Activated B cell treated with CpG ODN at 0.5 μM for 24 hours (primary cell): Measurements from ENCODE around the gene SARDH. TPM values are rescaled to one million over a fixed set of nuclear protein-coding genes. Genes with fewer than 3 reads are reported as not detected.

Source experiments
- ATAC-seq: fragments of 200-7000 bp; cut with Tn5 transposase; one replicate; pipeline ENCODE4 v1.10.0; 2021; ENCODE audit warnings: low read depth, mild to moderate bottlenecking, moderate library complexity
- CTCF ChIA-PET: fragments of 350-600 bp; sonication (Branson Sonifier 250); formaldehyde crosslinking; loops from one replicate; lab custom pipeline; 2021; ENCODE audit warnings: antibody characterized with exemption; lab: Charles Lee
- POLR2A ChIA-PET: fragments of 350-600 bp; sonication (Branson Sonifier 250); formaldehyde crosslinking; loops from one replicate; lab custom pipeline; 2021; ENCODE audit warnings: antibody characterized with exemption; lab: Charles Lee
- DNase-seq: peaks from one replicate; pipeline ENCODE4 v3.0.0; 2022
- H3K27ac Mint-ChIP-seq: one replicate; pipeline ENCODE4 v1.8.0; 2020; ENCODE audit warnings: mixed read lengths
- H3K27me3 Mint-ChIP-seq: one replicate; pipeline ENCODE4 v1.8.0; 2021; ENCODE audit warnings: mixed read lengths
- H3K36me3 Mint-ChIP-seq: one replicate; pipeline ENCODE4 v1.8.0; 2021; ENCODE audit warnings: low read depth, mixed read lengths
- H3K4me1 Mint-ChIP-seq: one replicate; pipeline ENCODE4 v1.8.0; 2021; ENCODE audit warnings: mixed read lengths
- H3K4me3 Mint-ChIP-seq: one replicate; pipeline ENCODE4 v1.8.0; 2020; ENCODE audit warnings: mild to moderate bottlenecking, mixed read lengths
- H3K9me3 Mint-ChIP-seq: one replicate; pipeline ENCODE4 v1.8.0; 2020; ENCODE audit warnings: mixed read lengths
- intact Hi-C: fragments of 100-400 bp; cut with micrococcal nuclease; formaldehyde crosslinking; loops from one replicate; pipeline ENCODE4 v1.15.1; 2024
- total RNA-seq: library from RNA; stranded (reverse); gene quantifications from 2 replicates; pipeline ENCODE4 v1.2.3, GENCODE V29; 2022
- TF ChIP-seq, protein P1 (sequence below): fragments of 200-600 bp; IDR thresholded peaks from one replicate; pipeline ENCODE4 v1.8.0; 2022; ENCODE audit warnings: antibody characterized with exemption, mild to moderate bottlenecking

Gene SARDH
- total RNA-seq, 1 donor from 2014 or later, result not detected

GRCh38 chr9:133737071-133737773 is 930 bp downstream of the SARDH start:
- H3K9me3 Mint-ChIP-seq, result no peaks in the 10 kb centered on the region
- no peak overlapping the region for H3K27ac Mint-ChIP-seq
- CTCF ChIA-PET, result no interaction called here
- peaks cover 34% of the 10 kb centered on the region for H3K4me1 Mint-ChIP-seq
- H3K27me3 Mint-ChIP-seq, result peaks cover 5% of the 10 kb centered on the region
- DNase-seq, result no peak
- POLR2A ChIA-PET, result no interaction called here
- H3K4me3 Mint-ChIP-seq, result no peak overlapping the region
- TF ChIP-seq, protein P1, sequence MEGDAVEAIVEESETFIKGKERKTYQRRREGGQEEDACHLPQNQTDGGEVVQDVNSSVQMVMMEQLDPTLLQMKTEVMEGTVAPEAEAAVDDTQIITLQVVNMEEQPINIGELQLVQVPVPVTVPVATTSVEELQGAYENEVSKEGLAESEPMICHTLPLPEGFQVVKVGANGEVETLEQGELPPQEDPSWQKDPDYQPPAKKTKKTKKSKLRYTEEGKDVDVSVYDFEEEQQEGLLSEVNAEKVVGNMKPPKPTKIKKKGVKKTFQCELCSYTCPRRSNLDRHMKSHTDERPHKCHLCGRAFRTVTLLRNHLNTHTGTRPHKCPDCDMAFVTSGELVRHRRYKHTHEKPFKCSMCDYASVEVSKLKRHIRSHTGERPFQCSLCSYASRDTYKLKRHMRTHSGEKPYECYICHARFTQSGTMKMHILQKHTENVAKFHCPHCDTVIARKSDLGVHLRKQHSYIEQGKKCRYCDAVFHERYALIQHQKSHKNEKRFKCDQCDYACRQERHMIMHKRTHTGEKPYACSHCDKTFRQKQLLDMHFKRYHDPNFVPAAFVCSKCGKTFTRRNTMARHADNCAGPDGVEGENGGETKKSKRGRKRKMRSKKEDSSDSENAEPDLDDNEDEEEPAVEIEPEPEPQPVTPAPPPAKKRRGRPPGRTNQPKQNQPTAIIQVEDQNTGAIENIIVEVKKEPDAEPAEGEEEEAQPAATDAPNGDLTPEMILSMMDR, result no peak
- H3K36me3 Mint-ChIP-seq, result no peaks in the 10 kb centered on the region
- ATAC-seq, result no peak
- intact Hi-C loops, result loop anchor here (5.0 kb wide), 1 partner anchor 255 kb away; the partner anchor contains the start of gene VAV2

GRCh38 chr9:133735931-133736330 is 2.2 kb downstream of the SARDH start:
- H3K36me3 Mint-ChIP-seq, result no peaks in the 10 kb centered on the region
- POLR2A ChIA-PET, result interaction anchor here (0.7 to 1.5 kb wide), 3 partner anchors 51 to 258 kb away, joined by 3 to 6 read pairs (median 4); no protein-coding TSS in a partner anchor
- peak overlapping the region; percentile 59 for H3K4me3 Mint-ChIP-seq
- peaks cover 4% of the 10 kb centered on the region for H3K27me3 Mint-ChIP-seq
- TF ChIP-seq, protein P1, result no peak
- no peaks in the 10 kb centered on the region for H3K9me3 Mint-ChIP-seq
- DNase-seq, result no peak
- ATAC-seq, result peak; percentile 47
- H3K4me1 Mint-ChIP-seq, result peaks cover 34% of the 10 kb centered on the region
- intact Hi-C loops, result loop anchor here (2.0 to 5.0 kb wide), 2 partner anchors 27 to 256 kb away; partner anchors contain the start of gene VAV2
- CTCF ChIA-PET, result no interaction called here
- H3K27ac Mint-ChIP-seq, result no peak overlapping the region

DNA sequence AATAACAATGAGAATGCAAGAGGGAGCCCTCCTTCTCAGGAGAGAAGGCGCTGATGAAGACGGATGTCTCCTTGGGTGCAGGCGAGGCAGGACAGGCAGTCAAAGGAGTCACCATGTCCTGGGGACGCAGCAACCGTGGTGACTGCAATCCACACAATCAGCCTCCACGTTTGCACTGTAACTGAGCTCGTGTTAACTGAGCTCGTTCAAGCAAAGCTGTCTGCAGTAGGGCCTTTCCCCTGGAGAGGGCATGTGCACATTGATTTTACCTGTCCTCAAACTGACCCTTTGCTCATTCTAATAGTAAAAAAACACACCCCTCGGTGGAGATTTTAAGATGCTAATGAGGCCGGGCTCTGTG is 2.8 kb downstream of the SARDH start:
- Mint-ChIP-seq H3K27ac (peak overlapping the region; percentile 79), H3K27me3 (peaks cover 4% of the 10 kb centered on the region), H3K4me1 (peaks cover 34% of the 10 kb centered on the region), H3K4me3 (peak overlapping the region; percentile 59), H3K9me3 (no peaks in the 10 kb centered on the region), H3K36me3 (no peaks in the 10 kb centered on the region)
- intact Hi-C loops, result loop anchor here (2.0 to 5.0 kb wide), 2 partner anchors 27 to 257 kb away; partner anchors contain the start of gene VAV2
- ChIA-PET CTCF (no interaction called here), POLR2A (interaction anchor here (0.8 to 1.5 kb wide), 2 partner anchors 52 to 258 kb away, joined by 3 to 4 read pairs; no protein-coding TSS in a partner anchor)
- no peak for DNase-seq
- TF ChIP-seq, protein P1, result no peak
- ATAC-seq, result peak; percentile 68

- DNase-seq, result no peak
- no peaks in the 10 kb centered on the region for H3K9me3 Mint-ChIP-seq
- TF ChIP-seq, protein P1, result no peak
- intact Hi-C loops, result loop anchor here (2.0 to 5.0 kb wide), 2 partner anchors 26 to 257 kb away; partner anchors contain the start of gene VAV2
- no peaks in the 10 kb centered on the region for H3K36me3 Mint-ChIP-seq
- peak; percentile 61 for ATAC-seq
- H3K27me3 Mint-ChIP-seq, result peaks cover 4% of the 10 kb centered on the region
- H3K4me3 Mint-ChIP-seq, result peak overlapping the region; percentile 59
- CTCF ChIA-PET, result interaction anchor here (2.0 kb wide), 1 partner anchor 8 kb away, joined by 6 read pairs; no protein-coding TSS in a partner anchor
- H3K27ac Mint-ChIP-seq, result peak overlapping the region; percentile 79
- peaks cover 34% of the 10 kb centered on the region for H3K4me1 Mint-ChIP-seq
- POLR2A ChIA-PET, result interaction anchor here (0.8 to 1.5 kb wide), 2 partner anchors 52 to 257 kb away, joined by 3 to 4 read pairs; no protein-coding TSS in a partner anchor
Observed at GRCh38 chr9:133734590-133735414, 3.4 kb downstream of the SARDH start.
